Esophagus muscularis mucosa (tissue), 4 donors: ENCODE measurements around the gene PTPRN2. TPM values are rescaled to one million over a fixed set of nuclear protein-coding genes. Genes with fewer than 3 reads are reported as not detected.
"Not testable (repeated sequence)": the region's sequence is repeated elsewhere in the genome, so short reads cannot be mapped to it uniquely, and the experiment has no call there.

Experiments used
- DNase-seq: peaks from one replicate; pipeline ENCODE4 v3.0.0-alpha.2; 2017; ENCODE audit errors: extremely low spot score
- H3K27ac ChIP-seq, 4 donors: fragments of 200-600 bp; sonication (generic); replicated peaks in 1 of 4; 1 replicate in 3 of 4; 2 replicates in 1 of 4; pipeline ENCODE4 v1.5.1; 2016 to 2019; ENCODE audit warnings: mild to moderate bottlenecking in 1 of 4
- H3K27me3 ChIP-seq, 4 donors: fragments of 200-600 bp; sonication (generic); one replicate each; pipeline versions ENCODE4 v1.5.1 to v1.6.0; 2016 to 2019
- H3K36me3 ChIP-seq, 4 donors: fragments of 200-600 bp; sonication (generic); one replicate each; pipeline ENCODE4 v1.5.1; 2016 to 2019
- H3K4me1 ChIP-seq, 4 donors: fragments of 200-600 bp; sonication (generic); one replicate each; pipeline ENCODE4 v1.5.1; 2016 to 2019
- H3K4me3 ChIP-seq, 4 donors: fragments of 200-600 bp; sonication (generic); 1 replicate in 2 of 4; 2 replicates in 2 of 4; pipeline ENCODE4 v1.5.1; 2016 to 2019; ENCODE audit warnings: mild to moderate bottlenecking in 4 of 4, moderate library complexity in 1 of 4
- H3K9me3 ChIP-seq, 4 donors: fragments of 200-600 bp; sonication (generic); 1 replicate in 3 of 4; 2 replicates in 1 of 4; pipeline ENCODE4 v1.5.1; 2016 to 2019
- EP300 ChIP-seq: sonication (generic); formaldehyde crosslinking; IDR thresholded peaks from one replicate; pipeline ENCODE4 v1.6.1; 2017; ENCODE audit warnings: antibody characterized with exemption
- POLR2A ChIP-seq: fragments of 450-650 bp; IDR thresholded peaks from one replicate; pipeline ENCODE4 v1.6.1; 2017; ENCODE audit warnings: antibody characterized with exemption, moderate library complexity, mild to moderate bottlenecking, low read depth
- POLR2AphosphoS5 ChIP-seq, 2 donors: sonication (generic); formaldehyde crosslinking; IDR thresholded peaks; one replicate each; pipeline ENCODE4 v1.6.1; 2017; ENCODE audit warnings: antibody characterized with exemption in 2 of 2
- WGBS: methylation state at CpG from one replicate; pipeline ENCODE4 v1.1.5; 2018; 5-methylcytosine and 5-hydroxymethylcytosine counted together
- intact Hi-C: fragments of 100-400 bp; cut with DNase I; formaldehyde crosslinking; loops from one replicate; pipeline ENCODE4 v1.15.1; 2023
- total RNA-seq, 4 donors: library from RNA; depleted of rRNA; stranded (reverse); fragments of >200 nt; gene quantifications; one replicate each; pipeline versions ENCODE4 v1.1.0 to v1.2.1, GENCODE V29; 2016
- TF ChIP-seq, protein P1 (sequence below), 3 experiments: fragments of 200-600 bp in 2 of 3; fragments of 450-650 bp in 1 of 3; sonication (generic) in 2 of 3; IDR thresholded peaks; one replicate each; pipeline ENCODE4 v1.5.1; 2017 to 2019; ENCODE audit warnings: antibody characterized with exemption in 3 of 3, mild to moderate bottlenecking in 2 of 3, moderate library complexity in 1 of 3

The PTPRN2 gene
- total RNA-seq, 4 donors from 2014 or later = 2.1 to 3.1 (median 3.1) TPM

DNA sequence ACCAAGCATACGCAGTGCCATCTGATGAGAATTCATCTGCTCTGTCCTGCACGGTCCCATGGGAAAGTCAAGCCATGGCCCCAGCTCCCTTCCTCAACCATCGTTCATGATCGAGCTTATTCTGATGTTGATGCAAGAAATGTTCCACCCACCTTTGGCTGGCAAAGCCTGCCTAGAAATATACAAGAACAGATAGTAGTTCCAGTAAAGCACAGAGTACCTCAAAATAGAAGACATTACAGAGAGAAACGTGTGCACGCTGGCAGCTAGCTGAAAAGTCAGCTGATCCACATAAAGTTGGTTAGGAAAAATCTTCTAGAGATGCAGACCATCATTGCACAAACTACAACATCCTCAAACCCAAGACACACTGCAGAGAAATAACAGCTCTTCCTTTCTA is 127.0 kb downstream of the PTPRN2 start:
- TF ChIP-seq EP300 (no peak), POLR2AphosphoS5 (IDR thresholded peaks at IDR 0.05) (no peak), POLR2A (no peak)
- TF ChIP-seq, protein P1, sequence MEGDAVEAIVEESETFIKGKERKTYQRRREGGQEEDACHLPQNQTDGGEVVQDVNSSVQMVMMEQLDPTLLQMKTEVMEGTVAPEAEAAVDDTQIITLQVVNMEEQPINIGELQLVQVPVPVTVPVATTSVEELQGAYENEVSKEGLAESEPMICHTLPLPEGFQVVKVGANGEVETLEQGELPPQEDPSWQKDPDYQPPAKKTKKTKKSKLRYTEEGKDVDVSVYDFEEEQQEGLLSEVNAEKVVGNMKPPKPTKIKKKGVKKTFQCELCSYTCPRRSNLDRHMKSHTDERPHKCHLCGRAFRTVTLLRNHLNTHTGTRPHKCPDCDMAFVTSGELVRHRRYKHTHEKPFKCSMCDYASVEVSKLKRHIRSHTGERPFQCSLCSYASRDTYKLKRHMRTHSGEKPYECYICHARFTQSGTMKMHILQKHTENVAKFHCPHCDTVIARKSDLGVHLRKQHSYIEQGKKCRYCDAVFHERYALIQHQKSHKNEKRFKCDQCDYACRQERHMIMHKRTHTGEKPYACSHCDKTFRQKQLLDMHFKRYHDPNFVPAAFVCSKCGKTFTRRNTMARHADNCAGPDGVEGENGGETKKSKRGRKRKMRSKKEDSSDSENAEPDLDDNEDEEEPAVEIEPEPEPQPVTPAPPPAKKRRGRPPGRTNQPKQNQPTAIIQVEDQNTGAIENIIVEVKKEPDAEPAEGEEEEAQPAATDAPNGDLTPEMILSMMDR (IDR thresholded peaks at IDR 0.05) = no peak
- Histone ChIP-seq H3K27ac (no peak overlapping the region), H3K4me1 (no peaks in the 10 kb centered on the region), H3K4me3 (no peak overlapping the region), H3K27me3 (peaks cover 0 to 13% (median 0%) of the 10 kb centered on the region in 4 donors), H3K9me3 (no peaks in the 10 kb centered on the region), H3K36me3 (no peaks in the 10 kb centered on the region)
- DNase-seq = no peak
- WGBS = 77% methylated on average over 6 of the region's 6 CpGs
- intact Hi-C loops = no loop called here

DNA sequence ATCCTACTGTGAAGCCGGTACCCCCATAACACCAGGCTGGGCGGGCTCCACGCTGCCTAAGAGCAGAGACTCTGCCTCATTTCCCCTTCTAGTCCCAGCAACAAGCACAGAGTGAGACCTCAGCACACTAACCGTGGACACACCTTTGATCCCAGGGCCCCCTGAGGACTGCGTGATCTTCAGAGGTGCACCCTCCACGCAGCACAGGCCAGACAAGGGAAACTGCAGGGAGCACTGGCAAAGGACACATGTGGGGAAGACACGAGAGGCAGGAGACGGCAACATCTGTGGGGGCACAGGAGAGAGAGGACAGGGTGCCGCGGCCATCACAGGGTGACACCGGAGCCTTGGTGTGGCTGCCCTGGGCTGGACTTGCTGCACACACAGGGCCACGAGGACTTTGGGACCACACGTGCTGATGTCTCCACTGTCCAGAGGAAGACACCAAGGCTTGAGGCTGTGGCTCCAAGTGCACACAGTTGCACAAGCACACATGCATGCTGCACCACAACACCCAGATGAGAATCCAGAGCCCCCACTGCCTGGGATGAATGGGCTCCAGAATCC is 128.8 kb downstream of the PTPRN2 start:
- no peaks in the 10 kb centered on the region for H3K4me1 ChIP-seq
- no peak overlapping the region for H3K4me3 ChIP-seq
- 75% methylated on average over 13 of the region's 13 CpGs for WGBS
- TF ChIP-seq EP300 (no peak), POLR2A (no peak), POLR2AphosphoS5 (IDR thresholded peaks at IDR 0.05) (no peak)
- TF ChIP-seq, protein P1 (IDR thresholded peaks at IDR 0.05) = no peak
- H3K9me3 ChIP-seq = no peaks in the 10 kb centered on the region
- no peaks in the 10 kb centered on the region for H3K36me3 ChIP-seq
- H3K27ac ChIP-seq = no peak overlapping the region
- intact Hi-C loops = no loop called here
- no peak for DNase-seq
- peaks cover 0 to 13% (median 0%) of the 10 kb centered on the region in 4 donors for H3K27me3 ChIP-seq

DNA sequence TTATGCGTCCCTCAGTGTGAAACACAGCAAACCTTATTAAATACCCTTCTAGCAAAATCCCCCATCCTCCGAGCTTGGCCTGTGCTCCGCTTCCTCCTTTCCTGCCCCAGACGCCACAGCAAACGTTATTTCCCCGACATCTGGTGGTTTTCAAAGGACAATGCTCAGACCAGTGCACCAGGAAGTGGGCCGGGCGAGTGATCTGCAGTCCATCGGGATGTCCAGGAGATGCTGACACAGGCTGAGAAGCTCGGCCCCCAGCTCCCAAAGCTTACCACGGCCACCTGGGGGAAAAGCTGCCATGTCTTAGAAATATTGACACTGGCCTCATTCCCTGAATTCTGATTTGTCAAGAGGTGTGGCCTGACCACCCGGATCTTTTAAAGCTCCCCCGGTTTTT is 129.5 kb downstream of the PTPRN2 start:
- TF ChIP-seq EP300 (no peak), POLR2A (no peak), POLR2AphosphoS5 (IDR thresholded peaks at IDR 0.05) (no peak)
- TF ChIP-seq, protein P1 (IDR thresholded peaks at IDR 0.05) = no peak
- 56% methylated on average over 11 of the region's 13 CpGs for WGBS

DNA sequence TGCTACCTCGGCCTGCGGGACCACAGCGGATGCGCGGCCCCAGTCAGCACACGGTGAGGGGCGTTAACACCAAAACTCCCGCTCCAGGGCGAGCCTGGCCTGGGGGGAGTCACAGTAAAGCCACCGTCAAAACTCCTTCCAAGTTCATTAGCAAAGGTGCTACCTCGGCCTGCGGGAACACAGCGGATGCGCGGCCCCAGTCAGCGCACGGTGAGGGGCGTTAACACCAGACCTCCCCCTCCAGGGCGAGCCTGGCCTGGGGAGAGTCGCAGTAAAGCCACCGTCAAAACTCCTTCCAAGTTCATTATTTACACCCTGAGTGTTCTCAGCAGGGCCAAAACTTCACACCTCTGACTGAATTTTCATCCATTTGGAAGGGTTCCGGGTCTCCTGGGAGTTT is 130.0 kb downstream of the PTPRN2 start:
- intact Hi-C loops, H3K4me3 ChIP-seq, H3K9me3 ChIP-seq, H3K4me1 ChIP-seq, DNase-seq, H3K36me3 ChIP-seq, H3K27ac ChIP-seq: not testable (repeated sequence)
- peaks cover 0 to 13% (median 0%) of the 10 kb centered on the region in 4 donors for H3K27me3 ChIP-seq
- 61% methylated on average over 11 of the region's 22 CpGs for WGBS

More for the DNA sequence above, 129.5 kb downstream of the PTPRN2 start:
- Histone ChIP-seq H3K9me3 (no peaks in the 10 kb centered on the region), H3K4me1 (no peaks in the 10 kb centered on the region), H3K36me3 (no peaks in the 10 kb centered on the region), H3K4me3 (no peak overlapping the region), H3K27me3 (peaks cover 0 to 13% (median 0%) of the 10 kb centered on the region in 4 donors), H3K27ac (no peak overlapping the region)
- intact Hi-C loops = no loop called here
- no peak for DNase-seq

DNA sequence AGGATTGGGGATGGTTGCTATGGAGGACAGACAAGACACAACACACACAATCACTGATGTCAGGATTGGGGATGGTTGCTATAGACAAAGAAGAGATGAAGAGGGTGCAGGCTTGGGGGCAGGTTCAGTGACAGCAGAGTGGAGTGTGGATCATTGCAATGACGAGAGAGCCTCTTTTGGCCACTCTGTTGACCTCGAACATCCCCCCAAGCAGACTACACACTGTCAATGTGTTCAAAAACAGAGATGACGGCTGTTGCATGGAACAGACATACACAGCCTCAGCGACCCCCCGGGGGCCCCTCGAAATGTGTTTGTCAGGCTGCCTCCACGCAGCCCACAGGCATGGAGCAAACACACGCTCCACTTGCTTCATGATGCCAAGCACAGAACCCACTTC is 133.0 kb downstream of the PTPRN2 start:
- intact Hi-C loops = no loop called here
- Histone ChIP-seq H3K9me3 (no peaks in the 10 kb centered on the region), H3K27ac (no peak overlapping the region), H3K4me1 (no peaks in the 10 kb centered on the region), H3K27me3 (peaks cover 0 to 25% (median 0%) of the 10 kb centered on the region in 4 donors), H3K36me3 (no peaks in the 10 kb centered on the region), H3K4me3 (no peak overlapping the region)
- 84% methylated on average over 8 of the region's 8 CpGs for WGBS
- no peak for TF ChIP-seq POLR2A
- no peak for TF ChIP-seq POLR2AphosphoS5 (IDR thresholded peaks at IDR 0.05)
- TF ChIP-seq, protein P1 (IDR thresholded peaks at IDR 0.05) = no peak
- no peak for TF ChIP-seq EP300
- DNase-seq = no peak
